NCI-H2107 treated with DMSO at 0.1 percent for 48 hours (cell line): ENCODE results near the gene TH.

ENCODE experiments used
- DNase-seq: peaks from one replicate; lab custom pipeline; 2025; ENCODE audit not compliant: unreplicated experiment; lab: John Stamatoyannopoulos, UW

The TH gene

GRCh38 chr11:2163428-2163978 is 8.1 kb downstream of the TH start:
- DNase-seq = no peak

DNA sequence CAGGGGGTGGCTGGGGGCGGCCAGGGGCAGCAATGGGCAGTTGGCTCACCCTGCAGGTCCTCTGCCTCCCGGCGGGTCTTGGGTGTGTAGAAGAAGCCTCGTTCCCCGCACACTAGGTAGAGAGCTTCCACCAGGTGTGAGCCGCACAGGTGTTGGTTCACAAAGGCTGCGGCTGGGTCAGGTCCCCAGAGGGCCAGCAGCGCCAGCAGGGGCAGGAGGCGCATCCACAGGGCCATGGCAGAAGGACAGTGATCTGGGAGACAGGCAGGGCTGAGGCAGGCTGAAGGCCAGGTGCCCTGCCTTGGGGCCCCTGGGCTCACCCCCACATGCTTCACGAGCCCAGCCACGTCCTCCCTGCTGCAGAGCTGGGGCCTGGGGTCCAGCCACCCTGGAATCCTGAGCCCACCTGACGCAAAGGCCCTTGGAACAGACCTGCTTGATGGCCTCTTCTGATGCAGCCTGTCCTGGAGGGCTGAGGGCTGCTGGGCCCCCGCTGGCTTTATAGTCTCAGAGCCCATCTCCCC is 10.8 kb downstream of the TH start, which contains the start of gene INS:
Gene INS, minus strand, starts transcription at position 474 of the 524 bp plus-strand sequence. Its CDS starts 238 bp downstream, at position 236.
- no peak for DNase-seq

DNA sequence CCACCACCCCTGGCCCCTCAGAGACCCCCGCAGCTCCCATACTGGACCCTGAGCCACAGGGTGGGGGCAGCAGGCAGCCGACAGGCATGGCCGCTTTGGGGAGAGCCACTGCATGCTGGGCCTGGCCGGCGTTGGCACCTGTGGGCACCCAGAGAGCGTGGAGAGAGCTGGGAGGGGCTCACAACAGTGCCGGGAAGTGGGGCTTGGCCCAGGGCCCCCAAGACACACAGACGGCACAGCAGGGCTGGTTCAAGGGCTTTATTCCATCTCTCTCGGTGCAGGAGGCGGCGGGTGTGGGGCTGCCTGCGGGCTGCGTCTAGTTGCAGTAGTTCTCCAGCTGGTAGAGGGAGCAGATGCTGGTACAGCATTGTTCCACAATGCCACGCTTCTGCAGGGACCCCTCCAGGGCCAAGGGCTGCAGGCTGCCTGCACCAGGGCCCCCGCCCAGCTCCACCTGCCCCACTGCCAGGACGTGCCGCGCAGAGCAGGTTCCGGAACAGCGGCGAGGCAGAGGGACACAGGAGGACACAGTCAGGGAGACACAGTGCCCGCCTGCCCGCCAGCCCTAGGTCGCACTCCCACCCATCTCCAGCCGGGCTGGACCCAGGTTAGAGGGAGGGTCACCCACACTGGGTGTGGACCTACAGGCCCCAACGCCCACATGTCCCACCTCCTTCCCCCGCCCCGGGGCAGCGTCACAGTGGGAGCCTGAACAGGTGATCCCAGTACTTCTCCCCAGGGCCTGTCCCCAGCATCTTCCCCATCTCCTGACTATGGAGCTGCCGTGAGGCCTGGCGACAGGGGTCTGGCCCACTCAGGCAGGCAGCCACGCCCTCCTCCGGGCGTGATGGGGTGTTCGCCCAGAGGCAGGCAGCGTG is 11.8 kb downstream of the TH start:
- DNase-seq = no peak

DNA sequence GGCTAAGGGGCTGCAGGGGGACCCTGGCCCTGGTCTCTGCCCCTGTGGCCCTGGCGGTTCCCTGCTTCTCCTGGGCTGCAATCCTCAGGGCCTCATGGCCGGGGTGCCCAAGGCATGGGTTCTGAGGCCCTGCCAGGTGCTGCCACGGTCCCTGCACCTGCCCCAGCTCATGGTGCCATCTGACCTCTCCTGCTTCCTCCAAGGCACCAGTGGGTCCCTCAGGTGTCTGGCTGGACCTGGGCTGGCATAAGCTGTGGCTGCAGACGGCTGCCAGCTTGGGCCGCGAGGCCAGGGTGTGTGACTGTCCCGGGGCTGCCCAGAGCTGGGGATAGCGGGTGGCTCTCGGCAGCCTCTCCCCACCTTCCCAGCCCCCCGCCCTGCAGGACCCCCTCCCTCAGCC is 12.6 kb downstream of the TH start:
- no peak for DNase-seq

- DNase-seq = no peak
Observed at GRCh38 chr11:2158296-2158737, 13.3 kb downstream of the TH start.

GRCh38 chr11:2157294-2158040 is 14.1 kb downstream of the TH start:
- no peak for DNase-seq

DNA sequence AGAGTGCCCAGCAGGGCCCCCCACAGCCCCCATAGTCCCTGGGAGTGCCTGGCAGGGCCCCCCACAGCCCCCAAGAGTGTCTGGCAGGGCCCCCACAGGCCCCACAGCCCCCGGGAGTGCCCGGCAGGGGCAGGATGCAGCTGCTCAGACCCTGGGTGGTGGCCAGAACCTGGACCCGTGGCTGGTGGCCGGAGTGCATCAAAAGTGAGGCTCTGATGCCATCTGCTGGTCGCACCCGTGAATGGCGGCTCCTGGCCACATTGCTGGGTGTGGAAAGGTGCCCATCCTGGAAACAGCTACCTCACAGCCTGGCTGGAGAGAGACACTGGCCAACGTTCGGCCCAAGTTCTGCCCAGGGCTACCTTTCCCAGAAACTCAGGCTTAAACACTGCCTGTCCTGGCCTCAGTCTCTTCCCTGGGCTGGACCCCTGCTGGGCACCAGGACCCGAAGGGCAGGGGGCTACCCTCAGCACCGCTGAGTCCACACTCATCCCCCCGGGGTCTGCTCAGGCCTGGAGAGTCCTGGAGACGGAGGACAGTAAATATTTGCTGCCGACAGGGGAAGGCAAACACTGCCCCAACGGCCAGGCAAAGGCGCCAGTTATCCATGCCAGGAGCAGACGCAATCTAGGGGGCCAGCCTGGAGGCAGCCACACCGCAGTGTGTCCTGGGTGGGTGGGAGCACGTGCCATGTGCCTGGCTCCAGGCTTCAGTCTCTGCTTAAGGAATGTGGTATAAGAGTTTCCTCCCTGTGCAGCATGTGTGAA is 15.0 kb downstream of the TH start:
- DNase-seq = no peak

- no peak for DNase-seq
Observed at GRCh38 chr11:2155511-2155910, 16.1 kb downstream of the TH start.

- no peak for DNase-seq
Observed at GRCh38 chr11:2154889-2155288, 16.7 kb downstream of the TH start.

DNA sequence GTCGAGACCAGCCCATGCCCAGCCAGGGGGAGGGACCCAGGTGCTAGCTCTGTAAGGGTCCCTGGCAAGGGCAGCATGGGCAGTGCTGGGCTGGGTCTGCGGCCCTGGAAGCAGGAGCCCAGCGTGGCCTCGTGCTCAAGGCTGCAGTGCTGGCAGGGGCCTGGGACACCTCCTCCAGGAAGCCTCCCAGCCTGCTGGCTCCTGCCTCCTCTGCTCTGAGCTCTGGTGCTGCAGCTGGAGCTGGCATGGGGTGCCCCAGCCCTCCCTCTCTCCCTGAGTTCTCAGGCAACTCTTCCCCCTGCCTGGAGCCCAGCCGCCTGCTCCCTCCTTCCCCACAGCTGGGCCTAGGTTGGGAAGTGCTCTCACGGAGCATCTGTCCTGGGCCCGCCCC is 17.4 kb downstream of the TH start:
- no peak for DNase-seq

- no peak for DNase-seq
Observed at GRCh38 chr11:2153581-2154194, 17.9 kb downstream of the TH start.

- peak; percentile 43 for DNase-seq
Observed at GRCh38 chr11:2151500-2152257, 19.9 kb downstream of the TH start.

- peak; percentile 6 for DNase-seq
Observed at GRCh38 chr11:2149864-2150847, 21.5 kb downstream of the TH start.

- no peak for DNase-seq
Observed at GRCh38 chr11:2149460-2149859, 22.2 kb downstream of the TH start.

DNA sequence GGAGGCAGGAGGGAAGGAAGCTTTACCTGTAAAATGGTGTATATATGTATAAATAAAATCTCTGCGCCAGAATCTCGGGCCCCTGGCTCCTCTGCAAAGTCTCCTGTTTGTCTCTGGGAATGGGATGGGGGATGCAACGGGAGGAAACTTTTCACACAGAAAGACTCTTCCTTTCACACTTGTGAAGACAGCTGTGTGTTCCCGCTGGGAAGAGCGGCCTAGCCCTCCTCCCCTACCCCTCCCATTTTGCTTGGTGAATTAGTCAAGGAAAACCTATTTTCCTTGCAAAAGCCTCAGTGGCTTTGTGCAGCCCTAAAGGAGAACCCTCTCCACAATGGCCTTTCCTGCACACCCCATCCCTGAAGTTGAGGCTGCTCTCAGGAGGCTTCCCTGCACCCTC is 23.0 kb downstream of the TH start:
- DNase-seq = no peak

- no peak for DNase-seq
Observed at GRCh38 chr11:2147391-2147790, 24.2 kb downstream of the TH start.

DNA sequence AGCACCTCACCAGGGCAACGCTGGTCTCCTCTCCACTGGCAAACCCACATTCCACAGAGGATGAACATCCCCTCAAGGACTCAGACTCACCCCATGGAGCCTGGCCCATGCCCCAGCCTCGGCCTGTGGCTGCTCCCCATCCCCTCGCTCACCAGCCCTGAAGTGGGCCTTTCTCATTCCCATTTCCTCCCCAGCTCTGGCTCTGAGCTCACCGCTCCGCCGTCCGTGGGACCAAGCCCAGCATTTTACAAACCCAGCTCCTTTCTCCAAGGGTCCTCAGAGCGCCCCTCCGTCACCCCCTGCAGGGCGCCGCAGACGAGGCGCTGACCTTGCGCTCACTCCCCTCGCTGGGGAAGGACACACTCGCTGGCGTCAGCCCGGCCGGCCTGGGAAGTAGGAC is 25.6 kb downstream of the TH start:
- no peak for DNase-seq

GRCh38 chr11:2144544-2145248 is 26.9 kb downstream of the TH start:
- no peak for DNase-seq
